ENCODE data around the gene NHS.

DNA sequence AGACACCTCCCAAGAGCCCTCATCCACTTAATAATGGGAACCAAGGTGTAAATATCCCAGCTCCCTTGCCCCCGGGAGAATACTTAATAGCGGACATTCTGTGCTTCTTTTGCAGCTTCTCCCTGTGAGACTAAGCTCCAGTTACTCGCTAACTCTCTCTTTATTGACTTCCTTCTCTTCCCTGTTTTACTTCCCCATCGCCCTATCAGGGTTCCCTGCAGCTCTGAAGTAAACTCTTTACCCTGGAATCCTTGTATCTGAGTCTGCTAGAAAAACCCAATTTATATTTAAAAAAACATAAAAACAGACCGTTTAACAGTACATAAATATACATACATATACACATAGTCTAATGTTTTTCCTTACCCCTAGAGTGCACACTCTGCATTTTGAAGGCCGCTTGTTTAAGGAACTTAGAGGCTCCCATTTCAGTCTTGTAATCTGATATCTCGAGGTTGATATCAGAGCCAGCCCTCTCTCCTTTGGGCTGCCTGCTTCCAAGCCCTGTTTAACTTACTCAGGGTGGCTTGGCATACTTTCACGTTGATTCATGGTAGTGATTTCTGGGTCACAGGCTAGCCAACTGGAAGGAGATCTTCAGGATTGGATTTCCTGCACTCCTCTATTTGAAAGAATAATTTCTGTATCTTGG, 184.9 kb downstream of the NHS start:
- TF ChIP-seq CTCF (IDR thresholded peaks at IDR 0.05 in 2 of 3, conservative IDR thresholded peaks at IDR 0.05 in 1 of 3; ENCODE audit: borderline replicate concordance in 1 of 3, insufficient read depth in 1 of 3, low read depth in 2 of 3, low read length in 2 of 3) (no peak), MAX (IDR thresholded peaks at IDR 0.05) (no peak), YY1 (IDR thresholded peaks at IDR 0.05; ENCODE audit: extremely low read depth, insufficient replicate concordance, low read depth, low read length) (no peak), EZH2 (IDR thresholded peaks at IDR 0.05) (no peak), POLR2A (IDR thresholded peaks at IDR 0.05; ENCODE audit: borderline replicate concordance, extremely low read depth, insufficient read depth, insufficient read length) (no peak), EZH2phosphoT487 (IDR thresholded peaks at IDR 0.05; ENCODE audit: borderline replicate concordance) (no peak)
